KG1 (cell line): ENCODE measurements around the gene RNU6-8.
A peak's percentile ranks its signal among the peaks of the same experiment; 100 is the strongest.

Source experiments
- DNase-seq: peaks from one replicate; lab custom pipeline; 2025; lab: John Stamatoyannopoulos, UW

RNU6-8 gene

DNA sequence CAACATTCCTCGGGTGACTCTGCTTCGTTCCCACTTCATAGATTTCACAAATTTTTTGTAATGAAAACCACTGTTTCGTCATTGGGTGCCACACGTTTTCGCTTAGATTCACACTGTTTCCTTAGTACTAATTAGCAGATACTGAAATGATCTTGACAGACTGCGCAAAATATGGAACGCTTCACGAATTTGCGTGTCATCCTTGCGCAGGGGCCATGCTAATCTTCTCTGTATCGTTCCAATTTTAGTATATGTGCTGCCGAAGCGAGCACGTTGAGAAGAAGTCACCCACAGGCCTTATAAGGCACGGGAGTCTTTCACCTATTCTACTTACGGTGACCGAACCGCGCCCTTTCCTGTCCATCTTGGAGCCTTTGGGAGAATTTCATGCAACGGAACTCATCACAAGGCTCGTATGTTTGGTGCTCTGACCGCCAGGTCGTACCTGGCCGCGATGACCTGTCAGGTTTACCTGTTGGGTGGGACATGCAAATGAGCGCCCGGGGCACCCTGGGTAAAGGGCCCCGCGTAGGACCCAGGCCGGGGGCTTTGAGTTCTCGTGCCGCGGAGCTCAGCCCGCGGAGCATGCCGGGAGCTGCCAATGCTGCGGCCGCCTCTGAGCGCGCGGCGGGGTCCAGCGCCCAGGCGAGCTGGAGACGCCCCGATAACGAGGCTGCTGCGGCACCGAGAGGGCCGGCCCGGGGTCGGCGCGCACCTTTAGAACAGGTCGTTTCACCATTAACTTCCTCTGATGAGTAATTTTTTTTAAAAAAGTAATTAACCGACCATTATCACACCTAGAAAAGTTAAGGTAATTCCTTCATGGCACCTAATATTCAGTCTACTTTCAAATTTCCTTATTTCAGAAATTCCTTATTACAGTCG, at the start of gene RNU6-8:
Gene RNU6-8, minus strand, starts transcription at position 272 of the 885 bp plus-strand sequence.
- DNase-seq = peak; percentile 92

DNA sequence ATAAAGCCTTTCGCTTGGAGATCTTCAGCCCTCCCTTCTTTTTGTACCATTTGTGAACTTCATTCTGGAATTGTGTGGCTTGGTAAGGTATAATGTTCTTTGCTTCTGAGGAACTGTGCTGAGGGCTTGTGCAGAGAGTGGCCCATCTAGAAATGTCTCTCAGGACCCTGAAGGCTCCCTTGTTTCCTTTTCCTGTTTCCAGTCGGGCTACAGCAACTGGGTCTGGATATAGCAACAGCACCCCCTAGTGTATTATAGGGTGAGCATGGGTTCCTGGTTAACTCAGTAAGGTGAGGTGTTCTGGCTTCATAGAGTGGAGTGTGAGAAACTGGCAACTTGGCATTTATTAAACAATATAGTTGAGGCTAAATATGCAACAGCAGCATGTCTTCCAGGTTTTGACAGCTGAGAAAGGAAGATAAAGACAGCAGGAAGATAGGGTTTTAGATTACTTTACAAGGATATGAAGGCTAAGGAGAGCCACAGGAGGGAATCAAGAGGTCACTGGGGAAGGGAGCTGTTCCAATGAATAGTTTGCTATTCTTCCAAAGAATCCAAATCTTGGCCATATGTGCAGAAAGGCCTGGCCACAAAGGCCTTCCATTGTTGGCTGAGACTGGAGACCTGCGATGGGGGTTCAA, 49.1 kb upstream of the RNU6-8 start:
- DNase-seq = peak; percentile 37

DNA sequence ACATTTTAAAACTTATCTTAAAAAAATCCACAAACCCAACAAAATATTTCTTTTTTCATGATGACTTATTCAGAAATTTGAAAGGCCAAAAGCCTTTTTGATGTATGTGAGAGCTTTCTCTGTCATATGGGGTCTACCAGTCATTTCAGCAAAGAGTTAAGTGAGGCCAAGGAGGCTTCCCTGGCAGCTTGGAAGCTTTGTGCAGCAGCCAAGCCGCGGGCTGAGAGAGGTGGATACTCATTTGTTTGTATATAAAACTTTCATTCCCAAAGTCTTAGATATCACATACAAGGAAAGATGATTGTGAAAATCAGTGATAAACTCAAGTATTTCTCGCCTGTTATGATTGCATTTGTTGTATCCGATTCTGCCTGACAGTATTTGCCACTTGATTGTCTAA, 48.5 kb upstream of the RNU6-8 start:
- DNase-seq = no peak

DNA sequence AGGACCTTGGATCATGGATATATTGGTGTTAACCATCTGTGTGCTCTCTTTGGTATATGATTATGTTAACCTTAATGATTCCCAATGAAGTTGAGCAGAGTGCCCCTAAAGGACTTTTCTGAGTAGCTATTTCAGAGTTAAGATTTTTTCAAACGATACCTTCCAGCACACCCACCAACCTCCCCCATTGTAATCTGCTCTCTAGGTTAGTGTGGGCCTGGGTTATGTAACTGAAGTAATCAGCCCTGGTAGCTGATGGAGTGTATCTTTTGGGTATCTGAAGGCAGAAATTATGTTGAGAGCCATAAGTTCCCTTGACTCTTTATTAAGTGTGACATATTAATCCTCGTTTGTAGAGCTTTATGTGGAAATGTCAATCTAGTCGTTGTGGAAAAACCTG, 47.6 kb upstream of the RNU6-8 start:
- DNase-seq = no peak

DNA sequence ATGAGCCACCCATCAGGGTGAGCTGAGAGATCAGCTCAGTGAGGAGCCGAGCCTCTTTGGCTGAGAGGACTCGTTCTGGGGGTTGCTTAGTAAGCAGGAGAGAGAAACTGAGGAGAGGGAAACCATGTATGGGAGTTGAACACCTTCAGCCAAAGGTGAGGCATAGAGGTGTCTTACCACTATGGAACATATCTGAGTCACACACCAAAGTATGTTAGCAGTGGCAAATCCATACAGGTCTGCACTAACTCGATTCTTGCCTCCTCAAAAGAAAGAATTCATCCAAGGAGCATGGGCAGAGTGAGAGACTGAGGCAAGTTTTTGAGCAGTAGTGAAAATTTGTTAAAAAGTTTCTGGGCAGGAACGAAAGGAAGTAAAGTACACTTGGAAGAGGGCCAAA, 46.7 kb upstream of the RNU6-8 start:
- no peak for DNase-seq

DNA sequence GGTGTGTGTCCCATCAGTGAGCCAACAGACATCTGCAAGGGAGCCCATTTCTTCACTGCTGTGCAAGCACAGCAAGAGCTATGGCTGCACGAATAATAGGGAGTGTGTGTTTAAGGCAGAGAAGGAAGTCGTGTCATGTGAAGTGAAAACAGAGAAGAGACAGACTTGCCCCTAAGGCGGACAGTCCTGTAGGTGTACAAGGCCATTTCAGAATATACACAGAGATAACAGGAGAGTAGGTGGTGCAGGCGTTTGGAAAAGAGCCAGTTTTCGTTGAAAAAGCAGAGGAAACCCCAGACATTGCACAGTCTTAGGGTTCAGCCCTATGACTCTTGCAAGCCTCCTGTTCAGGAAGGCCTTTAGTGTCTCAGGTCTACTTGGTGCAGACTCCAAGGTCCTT, 46.3 kb upstream of the RNU6-8 start:
- no peak for DNase-seq

DNA sequence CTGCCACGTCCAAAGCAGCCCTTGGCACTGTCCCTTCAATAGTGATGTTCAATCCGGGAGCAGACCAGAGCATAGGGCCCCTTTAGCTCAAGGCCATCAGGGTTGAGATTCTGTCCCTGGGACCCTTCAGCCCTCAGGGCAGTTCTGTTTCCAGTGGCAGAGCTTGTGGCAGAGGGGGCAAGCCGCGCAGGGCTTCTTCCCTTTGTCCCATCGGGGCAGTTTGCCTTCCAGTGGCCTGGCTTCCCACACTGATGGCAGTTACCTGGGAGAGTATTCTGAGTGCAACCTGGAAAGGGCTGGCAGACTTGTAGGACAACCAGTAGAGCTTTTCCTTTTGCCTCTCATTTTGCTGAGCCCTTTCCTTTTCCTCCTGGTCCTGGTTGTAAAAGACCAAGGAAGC, 43.7 kb upstream of the RNU6-8 start:
- no peak for DNase-seq

DNA sequence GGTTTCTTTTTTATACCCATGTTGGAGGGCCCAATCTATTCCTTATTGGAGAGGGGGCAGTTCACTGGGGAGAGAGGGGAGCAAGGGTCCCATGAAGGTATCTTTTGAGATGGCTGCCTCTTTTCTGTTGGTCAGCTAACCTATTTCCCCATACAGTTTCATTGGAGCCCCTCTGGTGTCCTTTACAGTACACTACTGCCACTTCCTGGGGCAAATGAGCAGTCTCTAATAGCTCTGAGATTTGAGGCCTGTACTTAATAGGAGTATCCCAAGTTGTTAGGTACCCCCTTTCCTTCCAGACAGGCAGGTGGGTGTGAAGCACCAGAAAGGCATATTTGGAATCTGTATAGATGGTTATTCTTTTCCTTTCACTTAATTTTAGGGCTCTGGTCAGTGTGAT, 41.3 kb upstream of the RNU6-8 start:
- no peak for DNase-seq

DNA sequence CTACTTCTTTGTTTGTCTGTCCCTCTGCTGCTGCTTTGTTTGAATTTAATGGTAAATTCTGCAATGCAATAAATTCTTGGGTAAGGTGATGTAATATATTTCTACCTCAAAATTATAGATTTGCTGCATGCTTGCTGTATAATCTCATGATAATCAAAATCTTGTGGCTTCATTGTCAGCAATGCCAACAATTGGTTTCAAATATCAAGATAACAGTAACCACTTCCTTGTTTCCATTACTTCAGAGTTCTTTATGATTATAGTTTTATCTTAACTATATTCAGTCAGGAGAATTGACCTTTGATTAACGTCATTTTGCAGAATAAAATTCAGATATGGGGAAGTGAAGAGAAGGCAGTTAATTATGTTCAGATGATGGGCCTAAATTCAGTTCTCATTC, 30.2 kb upstream of the RNU6-8 start:
- DNase-seq = no peak

DNA sequence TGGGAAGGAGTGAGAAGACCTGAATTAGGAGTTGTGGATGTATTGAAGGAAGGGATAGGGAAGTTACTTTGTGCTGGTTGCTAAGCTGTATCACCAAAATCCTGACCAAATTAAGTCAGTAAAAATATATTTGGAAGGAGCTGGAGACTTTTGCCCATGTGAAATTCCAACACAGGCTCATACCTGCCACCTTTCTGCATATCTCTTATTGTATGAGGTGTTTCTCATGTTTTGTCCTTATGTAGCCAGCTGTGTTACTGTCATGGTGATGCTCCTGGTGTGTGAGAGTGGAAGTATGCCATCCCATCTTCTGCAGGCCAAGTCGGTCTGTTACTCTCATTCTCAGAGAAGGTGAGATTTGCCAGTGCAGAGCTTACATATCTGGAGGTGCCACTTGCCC, 29.4 kb upstream of the RNU6-8 start:
- no peak for DNase-seq

DNA sequence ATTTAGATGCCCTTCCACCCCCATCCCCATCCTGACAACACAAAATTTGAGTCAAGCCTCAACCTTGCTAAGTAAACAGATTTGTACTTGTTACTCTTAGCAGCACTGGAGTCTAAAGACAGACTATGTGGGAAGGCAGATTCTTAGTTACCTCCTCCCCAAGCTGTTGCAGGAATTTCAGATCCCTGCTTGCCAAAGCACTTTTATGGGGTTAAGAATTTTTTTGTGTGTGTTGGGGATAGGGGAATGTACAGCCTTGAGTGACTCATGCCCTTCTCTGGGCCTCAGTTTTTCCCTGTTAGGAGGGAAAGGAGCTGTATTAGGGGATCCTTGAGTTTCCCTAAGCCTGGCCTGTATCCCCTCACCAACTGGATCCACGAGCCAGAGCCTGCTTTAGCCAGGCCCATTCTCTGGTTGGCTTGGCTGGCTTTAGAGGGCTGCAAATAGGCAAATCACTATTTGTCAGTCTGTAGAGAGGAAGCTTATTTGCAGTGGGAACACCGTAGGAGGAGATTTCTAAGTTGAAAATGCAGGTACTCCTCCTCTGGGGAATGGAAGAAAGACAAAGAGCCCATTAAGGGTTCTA, 27.7 kb upstream of the RNU6-8 start:
- DNase-seq = no peak

DNA sequence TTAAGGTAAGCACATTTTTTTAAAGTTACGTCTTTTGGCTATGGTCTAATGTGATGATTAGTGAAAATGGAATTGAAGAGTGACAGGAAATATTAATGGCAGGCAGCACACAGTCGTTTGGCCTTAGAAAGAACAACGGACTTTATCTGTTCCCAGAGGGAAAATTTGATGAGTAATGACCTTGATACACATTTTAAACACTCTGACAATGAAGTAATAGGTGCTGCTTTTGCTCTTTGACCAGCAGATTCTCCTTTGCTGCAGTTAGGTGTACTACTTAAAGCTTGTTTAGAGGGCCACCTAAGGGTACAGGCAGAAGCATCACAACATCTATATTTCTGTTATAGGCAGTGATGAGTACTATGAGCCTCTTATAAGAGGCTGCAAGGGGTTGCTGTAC, 27.1 kb upstream of the RNU6-8 start:
- no peak for DNase-seq

DNA sequence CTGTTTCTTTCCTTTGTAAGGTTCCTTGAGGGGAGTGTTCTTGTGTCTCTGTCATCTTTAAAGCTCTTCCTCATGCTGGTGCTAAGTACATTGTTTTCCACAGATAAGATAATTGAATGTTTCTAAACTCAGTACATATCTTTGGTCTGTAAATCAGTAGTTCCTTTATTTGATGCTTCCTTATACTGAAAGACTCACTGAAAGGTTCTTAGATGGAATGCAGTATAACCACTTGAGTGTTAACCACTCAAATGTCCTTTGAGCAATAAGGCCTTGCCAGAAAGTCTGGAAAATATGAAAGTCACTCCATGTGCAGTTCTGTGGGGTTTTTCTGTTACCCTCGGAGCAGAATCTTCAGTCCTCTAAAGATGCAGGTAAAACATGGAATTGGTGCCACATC, 23.0 kb upstream of the RNU6-8 start:
- DNase-seq = no peak

DNA sequence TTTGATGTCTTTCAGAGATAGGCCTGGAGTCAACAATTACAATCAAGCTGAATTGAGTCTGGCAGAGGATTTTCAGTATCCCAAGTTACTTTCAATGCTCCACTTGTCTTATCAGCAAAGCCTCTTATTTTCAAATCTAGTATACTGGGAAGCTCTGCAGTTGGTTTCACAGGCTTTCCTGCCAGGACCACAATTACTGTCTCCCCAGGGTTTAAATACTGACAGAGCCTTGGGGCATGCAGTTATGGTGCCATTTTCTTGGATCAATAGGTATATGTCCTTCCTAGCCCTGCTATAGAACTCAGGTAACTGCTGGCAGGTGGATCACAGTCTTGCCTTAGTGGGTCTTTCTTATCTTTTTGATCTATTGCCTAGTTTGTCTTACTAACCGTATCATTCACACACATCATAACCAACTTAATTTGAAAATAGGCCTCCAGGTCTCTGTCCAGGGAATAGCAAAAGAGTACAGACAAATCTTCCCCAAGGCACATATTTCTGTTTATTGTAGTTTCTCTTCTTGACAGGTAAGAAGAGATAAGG, 22.4 kb upstream of the RNU6-8 start:
- DNase-seq = no peak

DNA sequence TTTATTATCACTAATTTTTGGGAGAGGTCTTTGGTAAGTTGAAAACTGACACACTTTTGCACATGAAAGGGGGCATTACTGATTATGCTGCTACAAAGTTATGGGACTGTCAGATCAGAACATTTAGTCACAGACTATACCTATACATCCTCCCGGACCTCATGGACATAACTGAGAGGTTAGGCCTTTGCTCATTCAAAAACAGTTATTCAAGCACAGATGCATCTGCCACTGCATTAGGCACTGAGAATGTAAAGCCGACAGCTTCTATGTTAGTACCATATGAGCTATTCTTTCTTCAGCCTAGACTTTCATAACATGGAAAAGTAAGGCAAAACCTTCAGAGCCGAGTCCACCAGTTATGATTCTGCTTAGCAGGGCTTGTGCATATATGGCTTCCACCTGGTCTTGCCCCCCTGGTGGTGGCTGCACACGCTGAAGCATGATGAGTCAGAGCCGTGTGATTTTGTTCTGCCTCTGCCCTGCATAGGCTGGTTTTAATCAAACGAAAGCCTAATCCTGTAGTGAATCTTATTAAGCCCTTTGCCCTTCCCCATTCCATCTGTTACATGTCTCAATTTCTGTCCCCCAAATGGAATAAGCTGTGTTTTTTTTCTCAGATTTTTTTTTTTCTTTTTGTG, 21.8 kb upstream of the RNU6-8 start:
- DNase-seq = no peak

DNA sequence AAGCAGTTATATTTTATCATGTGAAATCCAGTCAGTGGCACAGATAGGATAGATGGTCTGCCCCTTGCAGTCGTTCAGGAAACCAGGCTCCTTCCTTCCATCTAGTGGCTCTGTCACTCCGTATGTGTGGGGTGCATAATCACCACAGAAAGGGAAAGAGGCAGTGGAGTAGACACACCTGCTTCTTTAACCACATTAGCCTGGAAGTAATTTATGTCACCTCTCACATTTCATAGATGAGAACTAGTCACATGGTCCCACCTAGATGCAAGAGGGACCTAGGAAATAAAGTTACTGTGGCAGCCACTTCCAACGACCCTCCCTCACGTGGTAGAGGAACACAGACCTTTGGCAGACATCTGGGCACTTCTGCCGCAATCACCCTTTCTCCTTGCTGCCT, 14.2 kb upstream of the RNU6-8 start:
- DNase-seq = peak; percentile 20

DNA sequence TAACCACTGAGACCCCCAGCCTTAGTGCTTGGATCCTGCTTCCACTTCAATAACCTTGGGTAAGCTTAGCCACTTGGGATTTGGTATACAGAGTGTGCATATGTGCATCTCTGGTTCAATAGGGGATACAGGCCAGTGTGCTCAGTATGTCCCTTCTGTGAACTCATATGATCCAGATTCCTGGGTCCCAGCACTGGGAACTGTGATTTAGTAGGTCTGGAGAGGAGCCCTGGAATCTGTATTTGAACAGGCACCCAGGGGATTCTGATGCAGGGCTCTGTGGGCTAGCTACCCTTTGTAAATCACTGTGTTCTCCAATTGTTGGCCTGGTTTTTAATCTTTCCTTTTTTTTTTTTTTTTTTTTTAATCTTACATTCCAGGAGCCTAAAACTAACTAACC, 9.8 kb upstream of the RNU6-8 start:
- DNase-seq = no peak

DNA sequence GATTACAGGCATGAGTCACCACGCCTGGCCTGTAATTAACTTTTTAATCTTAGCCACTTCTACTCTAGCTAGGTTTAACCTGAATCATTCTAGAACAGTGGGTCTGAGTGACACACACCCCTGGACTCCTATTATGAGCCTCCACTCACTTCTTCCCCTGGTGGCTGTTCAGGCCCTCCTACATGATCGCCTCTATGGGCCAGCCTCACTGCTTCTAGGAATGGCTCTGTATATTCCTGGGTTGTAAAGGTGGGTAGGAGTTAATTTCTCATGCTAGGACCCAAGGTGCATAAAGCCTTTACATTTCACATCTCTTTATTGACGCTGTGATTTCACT, 8.0 kb upstream of the RNU6-8 start:
- DNase-seq = no peak

DNA sequence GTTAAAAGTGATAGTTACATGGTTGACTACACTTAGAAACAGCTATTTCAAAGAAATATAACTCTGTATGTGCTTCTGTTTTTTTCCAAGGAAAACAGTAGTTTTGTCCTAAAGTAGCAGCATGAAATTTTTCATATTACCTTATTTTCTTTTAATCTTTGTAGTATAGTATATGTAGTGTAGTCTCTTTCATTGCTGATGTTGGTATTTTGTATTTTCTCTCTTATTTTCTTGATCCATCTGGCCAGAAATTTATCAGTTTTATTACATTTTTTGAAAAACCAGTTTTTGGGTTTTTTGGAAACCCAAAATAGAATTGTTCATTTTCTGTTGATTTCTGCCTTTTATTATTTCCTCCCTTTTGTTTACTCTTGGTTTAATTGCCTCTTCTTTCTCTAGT, 6.4 kb upstream of the RNU6-8 start:
- no peak for DNase-seq

DNA sequence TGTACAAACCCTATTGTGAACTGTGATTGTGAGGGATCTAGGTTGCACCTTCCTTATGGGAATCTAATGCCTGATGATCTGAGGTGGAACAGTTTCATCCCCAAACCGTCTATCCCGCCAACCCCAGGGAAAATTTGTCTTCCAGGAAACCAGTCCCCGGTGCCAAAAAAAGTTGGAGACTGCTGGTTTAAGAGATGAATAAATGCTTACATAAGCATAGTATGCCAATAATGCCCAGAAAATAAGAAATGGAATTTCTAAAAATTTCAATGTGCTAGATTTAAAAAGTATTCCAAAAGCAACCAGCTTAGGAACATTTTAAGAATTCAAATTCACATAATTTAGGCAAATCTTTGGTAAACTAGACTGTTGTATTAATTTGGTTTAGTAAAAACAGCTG, 5.4 kb upstream of the RNU6-8 start:
- DNase-seq = no peak

DNA sequence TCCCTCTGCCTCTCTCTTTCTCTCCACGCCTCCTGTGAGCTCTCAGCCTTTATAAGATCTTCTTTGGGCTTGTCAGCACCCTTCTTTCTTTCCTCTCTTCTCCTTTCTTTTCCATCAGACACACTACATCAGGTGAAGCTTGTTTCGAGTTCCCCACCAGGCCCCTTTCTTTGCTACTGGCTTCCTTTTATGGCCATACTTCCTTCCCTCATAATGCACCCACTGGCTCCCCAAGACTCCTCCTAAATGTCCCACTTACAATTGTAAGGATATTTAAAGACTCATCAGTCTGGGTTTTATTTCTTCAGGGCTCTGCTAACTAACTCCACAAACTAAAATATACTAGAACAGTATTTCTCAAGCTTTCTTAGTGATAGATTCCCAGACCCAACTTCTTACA, 3.5 kb upstream of the RNU6-8 start:
- DNase-seq = no peak

DNA sequence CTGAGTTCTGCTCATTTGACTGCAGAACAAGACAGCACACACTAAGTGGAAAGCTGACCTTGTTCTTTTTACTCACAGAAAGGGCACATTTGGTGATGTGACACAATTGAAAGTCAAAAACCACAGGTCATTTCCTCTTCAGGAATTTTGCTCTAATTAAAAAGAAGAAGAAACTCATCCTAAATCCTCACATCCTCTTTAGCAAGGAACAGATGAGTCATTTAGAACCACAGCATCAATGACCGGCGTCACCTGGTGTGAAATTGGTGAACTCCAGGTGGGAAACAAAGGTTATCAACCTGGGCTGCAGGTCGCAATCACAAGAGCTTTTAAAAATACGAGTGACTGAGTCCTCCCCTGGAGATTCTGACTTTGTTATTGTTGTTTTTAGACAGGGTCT, 2.9 kb upstream of the RNU6-8 start:
- DNase-seq = no peak

DNA sequence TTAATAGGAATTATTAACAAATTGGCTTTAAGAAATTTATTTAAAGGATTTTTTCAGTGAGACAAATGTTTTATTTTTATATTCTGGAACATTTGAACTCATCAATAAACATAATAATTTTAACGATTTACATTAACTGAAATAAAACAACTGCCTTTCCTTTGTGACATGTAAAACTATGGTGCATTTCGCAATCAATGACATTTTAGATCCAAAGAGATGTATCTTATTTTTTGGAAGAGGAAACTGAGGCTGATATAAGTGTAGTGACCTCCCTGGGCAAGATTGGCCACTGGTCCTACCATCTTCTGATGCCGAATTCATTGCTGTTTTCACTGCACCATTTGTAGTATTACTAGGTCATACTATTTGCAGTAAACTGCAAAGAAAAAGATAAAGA, 2.5 kb upstream of the RNU6-8 start:
- DNase-seq = no peak
